WTC11 (cell line): ENCODE measurements around the gene HAND2. TPM values are rescaled to one million over a fixed set of nuclear protein-coding genes. Genes with fewer than 3 reads are reported as not detected.

Experiments
- ATAC-seq: fragments of 200-7000 bp; cut with Tn5 transposase; 2 replicates; pipeline ENCODE4 v1.10.0; 2021; ENCODE audit warnings: mild to moderate bottlenecking, moderate library complexity
- CTCF ChIA-PET: fragments of 300-600 bp; sonication (Branson Sonifier 250); formaldehyde crosslinking; loops from one replicate; lab custom pipeline; 2021; ENCODE audit warnings: antibody characterized with exemption; lab: Charles Lee
- POLR2A ChIA-PET: fragments of 350-600 bp; sonication (Branson Sonifier 250); formaldehyde crosslinking; loops from one replicate; lab custom pipeline; 2021; ENCODE audit warnings: antibody characterized with exemption; lab: Charles Lee
- DNase-seq: peaks from one replicate; pipeline ENCODE4 v3.0.0; 2021; ENCODE audit warnings: low spot score
- H3K27ac Mint-ChIP-seq: 2 replicates; pipeline ENCODE4 v1.8.0; 2021; ENCODE audit warnings: mixed read lengths
- H3K27me3 Mint-ChIP-seq: 2 replicates; pipeline ENCODE4 v1.8.0; 2021; ENCODE audit warnings: low read depth, mild to moderate bottlenecking, moderate library complexity, mixed read lengths
- H3K36me3 Mint-ChIP-seq: 2 replicates; pipeline ENCODE4 v1.8.0; 2021; ENCODE audit warnings: mixed read lengths
- H3K4me1 Mint-ChIP-seq: 2 replicates; pipeline ENCODE4 v1.8.0; 2022; ENCODE audit warnings: mixed read lengths
- H3K4me3 Mint-ChIP-seq: 2 replicates; pipeline ENCODE4 v1.8.0; 2021; ENCODE audit warnings: mild to moderate bottlenecking, moderate library complexity, mixed read lengths
- H3K9me3 Mint-ChIP-seq: 2 replicates; pipeline ENCODE4 v1.8.0; 2021; ENCODE audit warnings: mixed read lengths
- AFF4 ChIP-seq: sonication (generic); formaldehyde crosslinking; IDR thresholded peaks from 2 replicates; pipeline ENCODE4 v1.8.1; 2023; ENCODE audit warnings: mild to moderate bottlenecking, missing genetic modification reagents, borderline replicate concordance
- ARID4B ChIP-seq: sonication (generic); formaldehyde crosslinking; IDR thresholded peaks from 2 replicates; pipeline ENCODE4 v1.8.0; 2023; ENCODE audit warnings: missing genetic modification reagents, mild to moderate bottlenecking, borderline replicate concordance
- ATF3 ChIP-seq: sonication (generic); formaldehyde crosslinking; conservative IDR thresholded peaks from 2 replicates; pipeline ENCODE4 v1.8.1; 2022; ENCODE audit warnings: mild to moderate bottlenecking, missing genetic modification reagents
- EMX1 ChIP-seq: fragments of 250-450 bp; sonication (Bioruptor Pico); IDR thresholded peaks from 2 replicates; pipeline ENCODE4 v1.8.0; 2021; ENCODE audit warnings: mild to moderate bottlenecking
- ESRRA ChIP-seq: sonication (generic); formaldehyde crosslinking; IDR thresholded peaks from 2 replicates; pipeline ENCODE4 v1.8.1; 2022; ENCODE audit warnings: mild to moderate bottlenecking, missing genetic modification reagents, borderline replicate concordance
- GRHL2 ChIP-seq: fragments of 250-450 bp; sonication (Bioruptor Pico); IDR thresholded peaks from 2 replicates; pipeline ENCODE4 v1.8.0; 2022; ENCODE audit warnings: mild to moderate bottlenecking, moderate library complexity; ENCODE audit not compliant: insufficient replicate concordance, severe bottlenecking
- HMGA2 ChIP-seq: fragments of 250-450 bp; sonication (Bioruptor Pico); IDR thresholded peaks from 2 replicates; pipeline ENCODE4 v1.4.0; 2021; ENCODE audit warnings: mild to moderate bottlenecking, moderate library complexity
- RELA ChIP-seq: sonication (generic); formaldehyde crosslinking; IDR thresholded peaks from 2 replicates; pipeline ENCODE4 v1.8.1; 2022; ENCODE audit warnings: missing genetic modification reagents, mild to moderate bottlenecking, borderline replicate concordance
- RORB ChIP-seq: fragments of 250-450 bp; sonication (Bioruptor Pico); IDR thresholded peaks from 2 replicates; pipeline ENCODE4 v1.9.0; 2021; ENCODE audit warnings: mild to moderate bottlenecking
- ZNF423 ChIP-seq: fragments of 250-450 bp; sonication (Bioruptor Pico); IDR thresholded peaks from 2 replicates; pipeline ENCODE4 v2.1.2; 2022; ENCODE audit warnings: mild to moderate bottlenecking, moderate library complexity
- total RNA-seq: library from RNA; stranded (reverse); gene quantifications from 3 replicates; pipeline ENCODE4 v1.2.3, GENCODE V29; 2021
- TF ChIP-seq, protein P1 (sequence below): fragments of 250-450 bp; sonication (Bioruptor Pico); IDR thresholded peaks from 2 replicates; pipeline ENCODE4 v1.9.0; 2021; ENCODE audit warnings: mild to moderate bottlenecking
- TF ChIP-seq, protein P2 (sequence below): sonication (generic); formaldehyde crosslinking; conservative IDR thresholded peaks from 2 replicates; pipeline ENCODE4 v1.8.1; 2023; ENCODE audit warnings: mild to moderate bottlenecking, low read depth, missing genetic modification reagents, moderate library complexity

HAND2 gene
- total RNA-seq, 1 experiment from 2014 or later = 0.13 TPM

DNA sequence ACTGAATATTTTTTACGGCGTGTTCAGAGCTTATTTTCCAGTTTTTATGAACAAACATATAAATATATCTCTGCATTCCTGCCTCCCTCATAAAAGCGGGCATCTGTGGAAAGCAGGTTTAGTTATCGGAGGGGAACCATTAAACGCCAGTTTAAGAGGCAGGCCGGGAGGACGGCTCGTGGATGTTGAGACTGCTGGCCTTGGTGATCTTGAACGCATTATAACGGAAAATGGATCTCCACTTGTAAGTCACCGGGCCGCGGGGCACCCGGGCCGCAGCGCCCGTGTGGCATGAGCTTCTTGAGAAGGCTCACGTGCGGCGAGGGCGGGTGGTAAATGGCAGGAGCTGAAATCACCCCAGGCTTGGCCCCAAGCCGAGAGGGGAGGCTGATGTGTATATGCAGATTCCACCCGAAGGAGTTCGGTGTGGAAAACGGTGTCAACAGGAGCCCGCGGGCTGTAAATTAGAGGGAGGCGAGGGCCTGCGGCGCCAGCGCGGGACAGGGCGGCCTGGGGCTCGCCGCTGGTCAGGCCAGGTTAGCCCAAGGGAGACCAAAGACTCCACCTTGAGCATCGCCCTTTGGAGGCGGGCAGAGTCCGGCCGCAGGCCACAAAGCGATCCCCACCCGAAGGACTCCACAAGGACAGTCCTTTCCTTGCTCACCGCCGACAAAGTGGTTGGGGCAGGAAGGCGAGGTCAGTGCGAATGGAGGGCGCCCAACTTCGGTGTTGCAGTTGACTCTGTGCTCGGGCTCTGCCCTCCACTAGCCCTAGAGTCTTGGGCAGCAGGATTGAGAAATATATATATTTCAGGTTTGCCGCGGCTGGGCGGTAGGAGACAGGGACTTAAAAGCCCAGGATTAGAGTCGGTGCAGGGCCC is 1.3 kb upstream of the HAND2 start:
- peaks cover 41% of the 10 kb centered on the region for H3K4me1 Mint-ChIP-seq
- POLR2A ChIA-PET = no interaction called here
- CTCF ChIA-PET = interaction anchor here (1.6 kb wide), 1 partner anchor 21 kb away, joined by 4 read pairs; no protein-coding TSS in a partner anchor
- peak overlapping the region; percentile 41 for H3K4me3 Mint-ChIP-seq
- no peak overlapping the region for H3K27ac Mint-ChIP-seq
- no peaks in the 10 kb centered on the region for H3K9me3 Mint-ChIP-seq
- ATAC-seq (peak; percentile 3), DNase-seq (peak; percentile 41)
- no peaks in the 10 kb centered on the region for H3K36me3 Mint-ChIP-seq
- no peak for TF ChIP-seq AFF4 (CRISPR knock-in tag)
- TF ChIP-seq, protein P1, sequence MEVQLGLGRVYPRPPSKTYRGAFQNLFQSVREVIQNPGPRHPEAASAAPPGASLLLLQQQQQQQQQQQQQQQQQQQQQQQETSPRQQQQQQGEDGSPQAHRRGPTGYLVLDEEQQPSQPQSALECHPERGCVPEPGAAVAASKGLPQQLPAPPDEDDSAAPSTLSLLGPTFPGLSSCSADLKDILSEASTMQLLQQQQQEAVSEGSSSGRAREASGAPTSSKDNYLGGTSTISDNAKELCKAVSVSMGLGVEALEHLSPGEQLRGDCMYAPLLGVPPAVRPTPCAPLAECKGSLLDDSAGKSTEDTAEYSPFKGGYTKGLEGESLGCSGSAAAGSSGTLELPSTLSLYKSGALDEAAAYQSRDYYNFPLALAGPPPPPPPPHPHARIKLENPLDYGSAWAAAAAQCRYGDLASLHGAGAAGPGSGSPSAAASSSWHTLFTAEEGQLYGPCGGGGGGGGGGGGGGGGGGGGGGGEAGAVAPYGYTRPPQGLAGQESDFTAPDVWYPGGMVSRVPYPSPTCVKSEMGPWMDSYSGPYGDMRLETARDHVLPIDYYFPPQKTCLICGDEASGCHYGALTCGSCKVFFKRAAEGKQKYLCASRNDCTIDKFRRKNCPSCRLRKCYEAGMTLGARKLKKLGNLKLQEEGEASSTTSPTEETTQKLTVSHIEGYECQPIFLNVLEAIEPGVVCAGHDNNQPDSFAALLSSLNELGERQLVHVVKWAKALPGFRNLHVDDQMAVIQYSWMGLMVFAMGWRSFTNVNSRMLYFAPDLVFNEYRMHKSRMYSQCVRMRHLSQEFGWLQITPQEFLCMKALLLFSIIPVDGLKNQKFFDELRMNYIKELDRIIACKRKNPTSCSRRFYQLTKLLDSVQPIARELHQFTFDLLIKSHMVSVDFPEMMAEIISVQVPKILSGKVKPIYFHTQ (CRISPR knock-in tag) = no peak
- TF ChIP-seq EMX1 (CRISPR knock-in tag) = no peak
- no peak for TF ChIP-seq RELA (CRISPR knock-in tag)
- no peak for TF ChIP-seq HMGA2 (CRISPR knock-in tag)
- TF ChIP-seq, protein P2, sequence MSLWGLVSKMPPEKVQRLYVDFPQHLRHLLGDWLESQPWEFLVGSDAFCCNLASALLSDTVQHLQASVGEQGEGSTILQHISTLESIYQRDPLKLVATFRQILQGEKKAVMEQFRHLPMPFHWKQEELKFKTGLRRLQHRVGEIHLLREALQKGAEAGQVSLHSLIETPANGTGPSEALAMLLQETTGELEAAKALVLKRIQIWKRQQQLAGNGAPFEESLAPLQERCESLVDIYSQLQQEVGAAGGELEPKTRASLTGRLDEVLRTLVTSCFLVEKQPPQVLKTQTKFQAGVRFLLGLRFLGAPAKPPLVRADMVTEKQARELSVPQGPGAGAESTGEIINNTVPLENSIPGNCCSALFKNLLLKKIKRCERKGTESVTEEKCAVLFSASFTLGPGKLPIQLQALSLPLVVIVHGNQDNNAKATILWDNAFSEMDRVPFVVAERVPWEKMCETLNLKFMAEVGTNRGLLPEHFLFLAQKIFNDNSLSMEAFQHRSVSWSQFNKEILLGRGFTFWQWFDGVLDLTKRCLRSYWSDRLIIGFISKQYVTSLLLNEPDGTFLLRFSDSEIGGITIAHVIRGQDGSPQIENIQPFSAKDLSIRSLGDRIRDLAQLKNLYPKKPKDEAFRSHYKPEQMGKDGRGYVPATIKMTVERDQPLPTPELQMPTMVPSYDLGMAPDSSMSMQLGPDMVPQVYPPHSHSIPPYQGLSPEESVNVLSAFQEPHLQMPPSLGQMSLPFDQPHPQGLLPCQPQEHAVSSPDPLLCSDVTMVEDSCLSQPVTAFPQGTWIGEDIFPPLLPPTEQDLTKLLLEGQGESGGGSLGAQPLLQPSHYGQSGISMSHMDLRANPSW (CRISPR knock-in tag) = no peak
- no peak for TF ChIP-seq GRHL2 (CRISPR knock-in tag)
- no peak for TF ChIP-seq ESRRA
- TF ChIP-seq ZNF423 (CRISPR knock-in tag) = no peak
- no peak for TF ChIP-seq ARID4B (CRISPR knock-in tag)
- no peak for TF ChIP-seq RORB (CRISPR knock-in tag)
- no peak for TF ChIP-seq ATF3
- H3K27me3 Mint-ChIP-seq = peaks cover 99% of the 10 kb centered on the region
